ENCODE results near the gene BCAT1. TPM values are rescaled to one million over a fixed set of nuclear protein-coding genes. Genes with fewer than 3 reads are reported as not detected.

Gene BCAT1
- total and polyA plus RNA-seq, 2 donors (not counting 3 experiments of a cell fraction or from before 2014, with no cell fraction given): 21.6 to 267 TPM

DNA sequence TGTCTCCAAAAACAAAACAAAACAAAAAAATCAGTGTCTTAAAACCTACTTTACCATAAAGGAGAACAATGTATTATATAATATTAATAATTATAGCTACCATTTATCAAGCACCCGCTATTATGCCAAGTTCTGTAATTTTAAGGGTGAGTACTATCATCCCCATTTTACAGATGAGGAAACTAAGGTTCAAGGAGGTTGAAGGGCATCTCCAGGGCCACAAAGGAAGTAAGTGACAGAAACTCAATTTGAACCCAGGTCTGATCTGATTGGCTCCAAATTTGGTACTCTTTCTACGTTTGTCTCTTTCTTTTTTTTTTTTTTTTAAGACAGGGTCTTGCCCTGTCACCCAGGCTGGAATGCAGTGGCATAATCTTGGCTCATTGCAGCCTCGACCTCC lies 115.4 kb downstream of the BCAT1 start:
- FAIRE-seq: no peak
- H4K20me1 ChIP-seq (replicated peaks; ENCODE audit: control insufficient read depth, extremely low read depth, insufficient read depth, low read length): no peaks in the 10 kb centered on the region
- no peaks in the 10 kb centered on the region for H3K4me1 ChIP-seq (ENCODE audit: control insufficient read depth, extremely low read depth, insufficient read depth, low read length)
- no peaks in the 10 kb centered on the region for H3K27me3 ChIP-seq (ENCODE audit: control insufficient read depth in 2 of 2, insufficient read depth in 2 of 2, low read length in 2 of 2)
- H2AFZ ChIP-seq (ENCODE audit: low read depth, low read length): no peak overlapping the region
- no TSS peak for BruUV-seq (replicated peaks)
- H3K27ac ChIP-seq (ENCODE audit: insufficient read depth, low read depth, low read length): no peak overlapping the region
- H3K4me2 ChIP-seq (ENCODE audit: insufficient read depth, low read length): no peak overlapping the region
- no peak overlapping the region for H3K9ac ChIP-seq (replicated peaks; ENCODE audit: extremely low read depth, insufficient read depth, low read length)
- intact Hi-C loops (cut with micrococcal nuclease): no loop called here
- no peak for DNase-seq (ENCODE audit: low read depth, low spot score)
- no peaks in the 10 kb centered on the region for H3K9me3 ChIP-seq (replicated peaks; ENCODE audit: control insufficient read depth, insufficient read depth, low read length)
- ChIA-PET CTCF (no interaction called here), POLR2A (no interaction called here)
- no peaks in the 10 kb centered on the region for H3K79me2 ChIP-seq (ENCODE audit: control insufficient read depth, insufficient read depth, low read length)
- no peak for TF ChIP-seq JUN (IDR thresholded peaks at IDR 0.05; ENCODE audit: borderline replicate concordance, insufficient read depth, insufficient read length, low read depth)
- no peak for TF ChIP-seq CTCF (IDR thresholded peaks at IDR 0.05; ENCODE audit: extremely low read depth in 1 of 2, insufficient read depth in 1 of 2, low read depth in 1 of 2, low read length in 2 of 2)
- no peak for TF ChIP-seq POLR2A (IDR thresholded peaks at IDR 0.05; ENCODE audit: low read depth, low read length)
- TF ChIP-seq FOS (IDR thresholded peaks at IDR 0.05; ENCODE audit: borderline replicate concordance, insufficient read depth, low read length): no peak
- no peak for TF ChIP-seq POLR2AphosphoS5 (IDR thresholded peaks at IDR 0.05; ENCODE audit: insufficient read depth, low read depth, low read length)
- TF ChIP-seq MAX (IDR thresholded peaks at IDR 0.05; ENCODE audit: insufficient read depth, insufficient read length): no peak
- TF ChIP-seq GATA2 (IDR thresholded peaks at IDR 0.05; ENCODE audit: insufficient read depth, insufficient read length, low read depth, low read length): no peak
- no peaks in the 10 kb centered on the region for H3K9me1 ChIP-seq (replicated peaks; ENCODE audit: control insufficient read depth, extremely low read depth, insufficient read depth, low read length)
- H3K36me3 ChIP-seq (ENCODE audit: control insufficient read depth in 2 of 2, extremely low read depth in 1 of 2, insufficient read depth in 2 of 2, low read length in 2 of 2): peaks cover 10 to 29% of the 10 kb centered on the region in 2 experiments
- dilution Hi-C loops (cut with MboI; ENCODE audit: extremely low pct_ligation_motif_present, low sequenced_read_pairs): no loop called here
- H3K4me3 ChIP-seq (replicated peaks in 1 of 3; ENCODE audit: insufficient read depth in 1 of 3, low read depth in 1 of 3, low read length in 3 of 3): no peak overlapping the region
